ENCODE measurements around the gene FBXO3. TPM values are rescaled to one million over a fixed set of nuclear protein-coding genes. Genes with fewer than 3 reads are reported as not detected.

Gene FBXO3
- total and polyA plus RNA-seq, 2 of the 8 experiments (the other 6 are each of a cell fraction or from before 2014, with no cell fraction given) = 15.9 to 25.7 TPM

GRCh38 chr11:33772870-33773269, 1.4 kb downstream of the FBXO3 start:
- Histone ChIP-seq H2AFZ (ENCODE audit: low read length) (no peak overlapping the region), H3K56ac (replicated peaks; ENCODE audit: insufficient read length, low read depth, low read length) (no peak overlapping the region), H3K9me3 (ENCODE audit: insufficient read depth in 2 of 2, low read depth in 1 of 2, low read length in 1 of 2) (no peaks in the 10 kb centered on the region), H3K9ac (replicated peaks in 1 of 4; ENCODE audit: extremely low read depth in 1 of 4, low read depth in 3 of 4, low read length in 3 of 4) (no peak overlapping the region), H4K5ac (ENCODE audit: insufficient read length, low read depth, low read length) (no peak overlapping the region), H2AK5ac (ENCODE audit: low read depth, low read length) (no peak overlapping the region), H3K79me1 (ENCODE audit: low read depth, low read length) (no peaks in the 10 kb centered on the region), H3K14ac (ENCODE audit: insufficient read length) (no peak overlapping the region), H2BK120ac (replicated peaks; ENCODE audit: low read depth, low read length) (no peak overlapping the region), H3K27me3 (replicated peaks in 1 of 4; ENCODE audit: control insufficient read depth in 3 of 4, extremely low read depth in 1 of 4, insufficient read depth in 3 of 4, low read length in 3 of 4) (peaks cover 0 to 13% (median 2%) of the 10 kb centered on the region in 4 experiments; a peak in 3 of 7 replicates), H3K4me1 (replicated peaks in 1 of 4; ENCODE audit: control insufficient read depth in 3 of 4, insufficient read depth in 4 of 4, low read length in 3 of 4) (peaks cover 0 to 5% (median 4%) of the 10 kb centered on the region in 4 experiments; a peak in 6 of 7 replicates), H3K18ac (ENCODE audit: extremely low read depth, low read length) (no peak overlapping the region), H2BK20ac (ENCODE audit: low read length) (no peak overlapping the region), H4K20me1 (replicated peaks in 1 of 2; ENCODE audit: control insufficient read depth in 1 of 2, insufficient read depth in 2 of 2, low read length in 2 of 2) (peaks cover 2 to 13% of the 10 kb centered on the region in 2 experiments), H2BK12ac (ENCODE audit: low read depth, low read length) (no peak overlapping the region), H2BK5ac (ENCODE audit: low read depth, low read length) (no peak overlapping the region), H3K23ac (ENCODE audit: insufficient read length) (no peak overlapping the region), H4K91ac (replicated peaks; ENCODE audit: insufficient read length, low read length) (no peak overlapping the region), H3K4me3 (ENCODE audit: extremely low read depth in 1 of 4, insufficient read depth in 2 of 4, low read depth in 3 of 4, low read length in 4 of 4) (peak overlapping the region in 1 of 4 experiments; percentile 90; a peak in 1 of 8 replicates), H3K4me2 (ENCODE audit: insufficient read depth in 1 of 2, low read depth in 2 of 2, low read length in 2 of 2) (peak overlapping the region in 1 of 2 experiments; percentile 90; a peak in 1 of 4 replicates), H3K27ac (ENCODE audit: low read depth, low read length) (no peak overlapping the region), H3K23me2 (ENCODE audit: low read depth, low read length) (peaks cover 7% of the 10 kb centered on the region; the same call in 1 of the 2 replicates), H3K4ac (replicated peaks; ENCODE audit: insufficient read length, low read depth, low read length) (no peak overlapping the region), H2BK15ac (ENCODE audit: low read length) (no peak overlapping the region), H3K36me3 (ENCODE audit: control insufficient read depth in 2 of 4, insufficient read depth in 4 of 4, low read length in 3 of 4) (peaks cover 0 to 2% (median 0%) of the 10 kb centered on the region in 4 experiments; a peak in 2 of 8 replicates), H4K8ac (ENCODE audit: extremely low read depth, insufficient read depth, low read length) (no peak overlapping the region), H3K79me2 (ENCODE audit: control insufficient read depth in 1 of 2, insufficient read depth in 2 of 2, low read length in 2 of 2) (0 out of 4 replicates have a peak, but pooled peaks cover 0 to 9% of the 10 kb centered on the region in 2 experiments)
- ChIA-PET POLR2A (ENCODE audit: partially characterized antibody) (interaction anchor here (1.6 kb wide), 1 partner anchor 9 kb away, joined by 3 read pairs; no protein-coding TSS in a partner anchor), CTCF (ENCODE audit: partially characterized antibody) (interaction anchor here (0.7 to 2.1 kb wide), 3 partner anchors 9 to 57 kb away, joined by 4 to 9 read pairs (median 5); no protein-coding TSS in a partner anchor)
- DNase-seq (ENCODE audit: low read depth in 1 of 2, low spot score in 2 of 2) (no peak), FAIRE-seq (no peak)
- WGBS, 2 experiments (ENCODE audit: extremely low coverage in 1 of 2, insufficient coverage in 1 of 2, insufficient read length in 1 of 2, insufficient replicate concordance in 2 of 2, low coverage in 1 of 2, low lambda C conversion rate in 2 of 2, missing lambda C conversion rate in 1 of 2) = 71% methylated on average over 1 of the region's 1 CpG; no CpG with 5 or more reads in 1 of the 2 experiments
- TF ChIP-seq RNF2 (IDR thresholded peaks at IDR 0.05; ENCODE audit: borderline replicate concordance, low read depth, low read length, missing control alignments, poor library complexity, severe bottlenecking) (no peak), KDM5A (IDR thresholded peaks at IDR 0.05; ENCODE audit: low read length) (no peak), SAP30 (IDR thresholded peaks at IDR 0.05; ENCODE audit: insufficient read depth, insufficient replicate concordance, low read length) (no peak), GABPA (IDR thresholded peaks at IDR 0.05; ENCODE audit: borderline replicate concordance, insufficient read depth, low read length) (no peak), ASH2L (IDR thresholded peaks at IDR 0.05; ENCODE audit: low read length) (no peak), POLR2AphosphoS5 (IDR thresholded peaks at IDR 0.05; ENCODE audit: low read depth, low read length) (no peak), SIX5 (IDR thresholded peaks at IDR 0.05; ENCODE audit: low read depth, low read length) (no peak), RFX5 (IDR thresholded peaks at IDR 0.05; ENCODE audit: borderline replicate concordance, low read depth, low read length) (no peak), RBBP5 (IDR thresholded peaks at IDR 0.05; ENCODE audit: borderline replicate concordance, low read depth, low read length) (no peak)
- TF ChIP-seq, protein P1, sequence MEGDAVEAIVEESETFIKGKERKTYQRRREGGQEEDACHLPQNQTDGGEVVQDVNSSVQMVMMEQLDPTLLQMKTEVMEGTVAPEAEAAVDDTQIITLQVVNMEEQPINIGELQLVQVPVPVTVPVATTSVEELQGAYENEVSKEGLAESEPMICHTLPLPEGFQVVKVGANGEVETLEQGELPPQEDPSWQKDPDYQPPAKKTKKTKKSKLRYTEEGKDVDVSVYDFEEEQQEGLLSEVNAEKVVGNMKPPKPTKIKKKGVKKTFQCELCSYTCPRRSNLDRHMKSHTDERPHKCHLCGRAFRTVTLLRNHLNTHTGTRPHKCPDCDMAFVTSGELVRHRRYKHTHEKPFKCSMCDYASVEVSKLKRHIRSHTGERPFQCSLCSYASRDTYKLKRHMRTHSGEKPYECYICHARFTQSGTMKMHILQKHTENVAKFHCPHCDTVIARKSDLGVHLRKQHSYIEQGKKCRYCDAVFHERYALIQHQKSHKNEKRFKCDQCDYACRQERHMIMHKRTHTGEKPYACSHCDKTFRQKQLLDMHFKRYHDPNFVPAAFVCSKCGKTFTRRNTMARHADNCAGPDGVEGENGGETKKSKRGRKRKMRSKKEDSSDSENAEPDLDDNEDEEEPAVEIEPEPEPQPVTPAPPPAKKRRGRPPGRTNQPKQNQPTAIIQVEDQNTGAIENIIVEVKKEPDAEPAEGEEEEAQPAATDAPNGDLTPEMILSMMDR (IDR thresholded peaks at IDR 0.05; ENCODE audit: control extremely low read depth in 1 of 3, insufficient read depth in 1 of 3, low read depth in 1 of 3, low read length in 3 of 3) = no peak

Data from H1 (cell line).